ENCODE data around the gene RPS16.

- TF ChIP-seq ZNF384 (IDR thresholded peaks at IDR 0.05): no peak
- no peak for TF ChIP-seq FOXM1 (IDR thresholded peaks at IDR 0.05; ENCODE audit: borderline replicate concordance)
- no peak for TF ChIP-seq BHLHE40 (IDR thresholded peaks at IDR 0.05; ENCODE audit: borderline replicate concordance)
- TF ChIP-seq SUZ12 (IDR thresholded peaks at IDR 0.05): no peak
- no peak for TF ChIP-seq ARNT (IDR thresholded peaks at IDR 0.05)
- TF ChIP-seq NFRKB (IDR thresholded peaks at IDR 0.05): no peak
- no peak for TF ChIP-seq SP1 (IDR thresholded peaks at IDR 0.05)
- no peak for TF ChIP-seq FOXA1 (IDR thresholded peaks at IDR 0.05)
- no peak for TF ChIP-seq L3MBTL2 (conservative IDR thresholded peaks at IDR 0.05)
- TF ChIP-seq ELF4 (IDR thresholded peaks at IDR 0.05): no peak
- no peak for TF ChIP-seq CTBP1 (IDR thresholded peaks at IDR 0.05; ENCODE audit: borderline replicate concordance)
- TF ChIP-seq PKNOX1 (IDR thresholded peaks at IDR 0.05): no peak
Measured at GRCh38 chr19:39470724-39471339, 35.1 kb upstream of the RPS16 start.

Data from HEK293T (cell line).